ENCODE measurements around the gene SKA3.
A peak's percentile ranks its signal among the peaks of the same experiment; 100 is the strongest.
"Not testable (repeated sequence)": the region's sequence is repeated elsewhere in the genome, so short reads cannot be mapped to it uniquely, and the experiment has no call there.

Gene SKA3

DNA sequence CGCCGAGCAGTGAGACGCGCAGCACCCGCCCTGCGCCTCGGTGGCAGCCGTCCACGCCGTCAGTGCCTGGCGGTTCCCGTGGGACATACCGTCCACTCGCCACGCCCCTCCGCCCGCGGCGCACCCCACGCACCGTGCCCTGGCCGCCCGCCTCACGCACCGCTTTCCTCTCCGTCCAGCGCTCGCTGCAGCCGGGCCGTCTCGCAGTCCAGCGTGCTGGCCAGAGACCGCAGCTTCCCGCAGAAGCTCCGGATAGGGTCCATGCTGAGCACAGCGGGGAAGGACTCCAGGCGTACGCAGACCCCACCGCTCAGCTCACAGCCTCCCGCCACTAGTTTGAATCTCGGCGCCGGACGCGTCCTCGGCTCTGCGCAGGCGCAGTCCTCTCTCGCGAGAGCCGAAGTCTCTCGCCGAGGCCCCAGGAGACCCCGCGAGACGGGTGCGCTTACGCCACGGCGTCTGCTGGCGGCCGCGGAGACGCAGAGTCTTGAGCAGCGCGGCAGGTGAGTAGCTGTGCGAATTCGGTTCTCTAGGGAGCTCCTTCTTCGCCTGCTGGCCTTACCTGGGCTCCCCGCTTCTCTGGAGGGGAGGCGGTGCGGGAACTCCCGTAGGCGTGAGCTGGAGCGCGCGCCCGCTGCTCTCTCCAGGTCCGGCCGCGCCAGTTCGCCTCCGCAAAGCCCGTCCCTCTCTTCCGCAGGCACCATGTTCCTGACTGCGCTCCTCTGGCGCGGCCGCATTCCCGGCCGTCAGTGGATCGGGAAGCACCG lies at the start of gene SKA3, which contains the start of gene MRPL57:
TSS of gene SKA3 (minus strand) at position 338 of the 767 bp plus-strand sequence. CDS start at position 263, 75 bp downstream.
TSS of gene MRPL57 (plus strand) at position 444 of the 767 bp plus-strand sequence. CDS start at position 703, 259 bp downstream.
- peak; percentile 93 for DNase-seq (ENCODE audit: low read depth)

GRCh38 chr13:21225082-21225481 lies 48.7 kb upstream of the SKA3 start:
- no peak for DNase-seq (ENCODE audit: low read depth)

- no peak for DNase-seq (ENCODE audit: low read depth)
Observed at GRCh38 chr13:21221268-21221667, 44.9 kb upstream of the SKA3 start.

DNA sequence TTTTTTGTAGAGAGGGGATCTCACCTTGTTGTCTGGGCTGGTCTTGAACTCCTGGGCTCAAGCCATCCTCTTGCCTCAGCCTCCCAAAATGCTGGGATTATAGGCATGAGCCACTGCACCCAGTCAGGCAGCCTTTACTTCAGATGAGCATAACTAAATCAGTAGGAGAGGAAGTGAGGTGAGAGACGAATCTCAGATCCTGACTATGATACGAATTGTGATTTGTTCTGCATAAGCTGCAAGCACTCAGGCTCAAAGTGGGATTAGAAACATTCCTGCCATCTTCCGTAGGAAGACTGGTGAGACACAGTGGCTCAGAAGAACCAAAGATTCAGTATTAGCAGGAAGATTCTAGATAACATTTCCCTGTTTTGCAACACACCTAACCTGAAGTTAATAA lies 43.4 kb upstream of the SKA3 start:
- DNase-seq (ENCODE audit: low read depth) = not testable (repeated sequence)

DNA sequence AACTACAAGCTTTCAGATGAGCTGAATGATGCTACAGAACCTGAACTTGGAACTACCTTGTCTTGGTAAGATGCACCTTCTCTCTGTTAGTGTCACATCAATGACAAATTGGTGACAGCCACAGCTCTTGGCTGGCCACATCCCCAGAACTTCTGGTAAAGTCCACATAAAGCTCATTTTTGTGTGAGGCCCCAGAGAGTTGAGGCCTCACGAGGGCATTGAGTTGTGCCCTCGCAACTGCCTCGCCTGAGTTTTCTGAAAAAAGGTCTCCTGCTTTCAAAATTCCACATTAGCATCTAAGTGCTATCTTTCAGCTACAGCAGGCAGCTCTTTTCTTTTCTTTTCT lies 42.7 kb upstream of the SKA3 start:
- DNase-seq (ENCODE audit: low read depth) = no peak

DNA sequence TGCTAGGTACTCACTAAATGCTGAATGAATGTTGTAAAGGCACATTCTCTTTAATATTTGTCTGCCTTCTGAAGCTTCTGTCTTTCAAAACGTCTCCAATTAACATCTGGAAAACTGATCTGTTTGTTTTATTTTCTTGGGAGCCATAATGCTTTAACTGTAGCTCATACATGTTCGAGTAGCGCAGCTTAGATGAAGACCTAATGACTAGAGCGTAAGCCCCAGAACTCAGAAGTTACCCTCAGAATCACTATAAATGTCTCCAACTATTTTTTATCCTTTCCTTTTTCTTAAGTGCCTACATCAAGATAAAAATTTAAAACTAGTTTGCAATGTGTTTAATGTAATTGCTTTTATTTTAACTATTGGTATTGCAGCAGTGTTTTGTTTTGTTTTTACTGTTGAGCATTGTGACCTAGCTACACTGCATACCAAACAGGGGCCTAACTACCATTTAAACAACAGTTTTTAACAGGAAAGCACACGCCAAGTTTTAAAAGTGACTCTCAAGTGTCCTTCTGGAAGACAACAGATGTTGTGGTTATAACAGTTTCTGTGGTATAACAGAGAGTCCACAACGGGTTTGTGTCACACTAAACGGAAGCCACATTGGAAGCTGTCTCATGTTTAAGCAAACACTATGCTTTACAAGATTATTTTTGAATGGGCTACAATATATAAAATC lies 42.1 kb upstream of the SKA3 start:
- no peak for DNase-seq (ENCODE audit: low read depth)

DNA sequence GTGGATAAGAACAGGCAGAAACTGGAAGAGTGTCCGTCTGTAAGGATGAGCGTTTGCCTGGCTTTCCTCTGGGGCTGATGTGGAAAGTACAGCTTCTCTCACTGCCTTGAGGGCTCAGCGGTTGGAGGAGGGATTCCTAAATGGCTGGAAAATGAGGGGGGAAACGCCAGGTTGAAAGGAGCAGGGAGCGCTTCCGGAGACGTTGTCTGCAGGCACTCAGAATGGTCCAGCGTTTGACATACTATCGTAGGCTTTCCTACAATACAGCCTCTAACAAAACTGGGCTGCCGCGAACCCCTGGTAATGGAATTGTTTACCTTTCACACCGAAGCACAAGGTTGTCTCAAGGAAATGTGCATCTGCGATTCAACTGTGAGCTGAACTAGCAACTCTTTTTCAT lies 40.0 kb upstream of the SKA3 start:
- DNase-seq (ENCODE audit: low read depth) = no peak

GRCh38 chr13:21215419-21215818 lies 39.1 kb upstream of the SKA3 start:
- not testable (repeated sequence) for DNase-seq (ENCODE audit: low read depth)

DNA sequence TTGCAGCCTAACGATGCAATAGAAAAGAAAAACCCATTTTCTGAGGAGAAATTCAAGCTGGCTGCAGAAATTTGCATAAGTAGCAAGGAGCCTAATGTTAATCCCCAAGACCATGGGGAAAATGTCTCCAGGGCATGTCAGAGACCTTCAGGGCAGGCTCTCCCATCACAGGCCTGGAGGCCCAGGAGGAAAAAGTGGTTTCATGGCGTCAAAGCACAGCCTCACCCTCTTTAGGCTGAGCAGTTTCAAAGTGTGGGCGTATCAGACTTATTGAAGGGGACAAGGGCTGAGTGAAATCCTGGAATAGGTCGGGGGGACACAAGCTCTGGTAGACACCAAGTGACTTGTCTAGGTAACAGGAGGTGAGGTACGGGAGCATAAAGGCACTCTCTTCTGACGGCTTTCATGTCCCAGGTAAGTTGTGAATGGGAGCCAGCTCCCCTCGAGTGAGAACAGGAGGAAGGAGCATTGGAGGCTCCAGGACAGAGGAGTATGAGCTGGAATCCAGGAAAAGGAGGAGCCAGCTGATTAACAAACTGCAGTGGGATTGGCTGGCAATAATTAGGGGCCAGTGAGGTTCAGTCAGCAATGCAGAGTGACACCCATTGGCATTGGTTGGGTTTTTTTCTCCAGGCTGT lies 35.9 kb upstream of the SKA3 start:
- no peak for DNase-seq (ENCODE audit: low read depth)

DNA sequence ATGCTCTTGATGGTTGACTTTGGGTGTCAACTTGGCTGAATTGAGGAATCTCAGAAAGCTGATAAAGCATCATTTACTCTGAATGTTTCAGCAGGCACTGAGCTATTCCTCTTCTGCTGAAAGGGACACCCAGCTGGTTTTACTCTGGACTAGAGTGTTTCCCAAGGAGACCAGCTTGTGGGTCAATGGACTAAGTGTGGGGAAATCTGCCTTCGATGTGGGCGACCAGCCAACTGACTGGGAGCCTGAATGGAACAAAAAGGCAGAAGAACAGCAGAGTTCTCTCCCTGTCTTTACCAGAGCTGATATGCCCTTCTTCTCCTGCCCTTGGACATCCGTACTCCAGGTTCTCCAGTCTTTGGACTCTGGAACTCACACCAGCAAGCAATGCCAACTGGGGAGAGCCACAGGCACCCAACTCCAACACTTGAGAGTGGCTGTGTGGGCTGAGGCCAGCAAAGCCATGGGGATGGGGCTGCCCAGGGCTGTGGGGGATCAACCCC lies 32.4 kb upstream of the SKA3 start:
- DNase-seq (ENCODE audit: low read depth) = no peak

DNA sequence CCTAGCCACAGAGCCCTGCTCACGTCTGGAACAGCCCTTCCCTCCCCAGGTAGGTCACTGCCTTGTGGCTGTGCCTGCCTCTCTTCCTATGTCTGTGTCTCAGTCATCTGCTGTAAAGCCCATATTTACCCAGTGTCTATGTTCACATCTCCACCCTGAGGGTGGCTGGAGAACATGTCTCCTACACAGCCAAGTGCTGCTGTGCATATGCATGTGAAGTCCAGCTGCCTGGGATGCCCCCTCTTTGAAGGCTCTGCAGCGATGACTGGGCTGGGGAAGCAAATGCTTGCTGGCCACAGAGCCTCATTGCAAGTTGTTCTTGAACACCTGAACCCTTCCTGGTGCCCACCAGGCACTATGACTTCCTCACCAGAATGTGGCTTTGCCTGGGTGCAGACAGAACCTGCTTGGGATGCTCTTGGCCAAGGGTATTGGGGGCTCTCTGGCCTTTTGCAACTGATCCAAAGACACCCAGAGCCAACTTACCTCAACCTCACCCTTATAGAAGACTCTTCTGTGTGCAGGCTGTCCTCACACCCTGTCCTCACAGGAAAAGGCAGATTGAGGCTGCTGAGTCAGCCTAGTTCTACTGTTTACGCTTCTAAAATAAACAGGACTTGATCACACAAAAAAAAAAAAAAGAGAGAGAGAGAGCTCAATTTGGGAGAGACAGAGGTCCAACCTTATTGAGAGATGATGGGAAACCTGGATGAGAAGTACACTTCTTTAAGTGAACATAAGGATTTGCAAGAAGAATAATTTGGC lies 26.6 kb upstream of the SKA3 start:
- no peak for DNase-seq (ENCODE audit: low read depth)

DNA sequence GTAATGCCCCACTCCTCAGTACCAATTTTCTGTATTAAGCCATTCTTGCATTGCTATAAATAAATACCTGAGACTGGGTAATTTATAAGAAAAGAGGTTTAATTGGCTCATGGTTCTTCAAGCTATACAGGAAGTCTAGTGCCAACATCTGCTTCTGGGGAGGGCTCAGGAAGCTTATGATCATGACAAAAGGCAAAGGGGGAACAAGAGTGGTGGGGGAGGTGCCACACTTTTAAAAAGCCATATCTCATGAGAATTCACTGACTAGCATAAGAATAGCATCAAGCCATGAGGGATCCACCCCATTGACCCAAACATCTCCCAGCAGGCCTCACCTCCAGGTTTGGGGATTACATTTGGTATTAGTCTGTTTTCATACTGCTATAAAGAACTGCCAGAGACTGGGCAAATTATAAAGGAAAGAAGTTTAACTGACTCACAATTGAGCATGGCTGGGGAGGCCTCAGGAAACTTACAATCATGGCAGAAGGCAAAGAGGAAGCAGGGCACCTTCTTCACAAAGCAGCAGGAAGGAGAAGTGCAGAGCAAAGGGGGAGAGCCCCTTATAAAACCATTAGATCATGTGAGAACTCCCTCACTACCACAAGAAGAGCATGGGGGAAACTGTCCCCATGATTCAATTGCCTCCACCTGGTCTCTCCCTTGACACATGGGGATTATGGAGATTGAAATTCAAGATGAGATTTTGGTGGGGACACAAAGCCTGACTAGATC lies 25.3 kb upstream of the SKA3 start:
- DNase-seq (ENCODE audit: low read depth) = not testable (repeated sequence)

DNA sequence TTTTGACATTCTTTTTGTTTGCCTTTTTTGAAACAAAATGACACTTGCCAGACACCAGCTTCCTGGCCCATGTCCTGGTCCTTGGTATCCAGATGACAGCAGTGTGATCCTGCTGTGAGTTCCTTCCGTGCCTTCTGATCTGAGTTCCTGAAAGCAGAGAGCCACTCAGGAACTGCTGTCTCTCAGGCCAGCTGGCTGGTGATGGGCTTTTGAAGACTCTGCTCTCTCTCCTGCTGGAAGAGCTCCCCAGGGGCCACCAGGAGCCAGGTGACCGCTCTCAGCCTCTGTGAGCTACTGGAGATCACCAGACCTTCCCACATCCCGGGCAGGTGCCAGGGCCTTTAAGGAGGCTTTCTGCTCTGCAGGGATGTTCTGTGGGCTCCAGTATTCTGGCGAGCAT lies 22.0 kb upstream of the SKA3 start:
- DNase-seq (ENCODE audit: low read depth) = not testable (repeated sequence)

- not testable (repeated sequence) for DNase-seq (ENCODE audit: low read depth)
Observed at GRCh38 chr13:21197606-21198225, 21.4 kb upstream of the SKA3 start.

DNA sequence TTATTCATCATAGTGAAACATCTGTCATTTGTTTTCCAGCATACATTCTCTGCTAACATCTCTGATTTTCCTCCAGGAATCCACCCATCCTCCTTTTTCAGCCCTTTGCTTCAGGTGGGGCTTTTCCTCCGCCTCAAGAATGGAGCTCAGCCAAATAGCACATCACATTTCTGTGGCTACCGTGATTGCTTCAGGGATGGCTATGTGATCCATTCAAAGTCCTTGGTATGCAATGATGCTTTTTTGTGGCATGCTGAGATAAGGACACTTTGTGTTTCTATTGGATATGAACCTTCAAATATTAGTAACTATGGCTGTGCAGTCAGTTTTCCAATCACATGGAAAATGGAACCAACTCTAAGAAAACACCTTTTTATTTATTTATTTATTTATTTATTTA lies 18.4 kb upstream of the SKA3 start:
- peak; percentile 24 for DNase-seq (ENCODE audit: low read depth)

DNA sequence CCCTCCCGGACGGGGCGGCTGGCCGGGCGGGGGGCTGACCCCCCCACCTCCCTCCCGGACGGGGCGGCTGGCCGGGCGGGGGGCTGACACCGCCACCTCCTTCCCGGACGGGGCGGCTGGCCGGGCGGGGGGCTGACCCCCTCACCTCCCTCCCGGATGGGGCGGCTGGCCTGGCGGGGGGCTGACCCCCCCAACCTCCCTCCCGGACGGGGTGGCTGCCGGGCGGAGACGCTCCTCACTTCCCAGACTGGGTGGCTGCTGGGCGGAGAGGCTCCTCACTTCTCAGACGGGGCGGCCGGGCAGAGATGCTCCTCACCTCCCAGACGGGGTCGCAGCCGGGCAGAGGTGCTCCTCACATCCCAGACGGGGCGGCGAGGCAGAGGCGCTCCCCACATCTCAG lies 10.1 kb upstream of the SKA3 start:
- not testable (repeated sequence) for DNase-seq (ENCODE audit: low read depth)

DNA sequence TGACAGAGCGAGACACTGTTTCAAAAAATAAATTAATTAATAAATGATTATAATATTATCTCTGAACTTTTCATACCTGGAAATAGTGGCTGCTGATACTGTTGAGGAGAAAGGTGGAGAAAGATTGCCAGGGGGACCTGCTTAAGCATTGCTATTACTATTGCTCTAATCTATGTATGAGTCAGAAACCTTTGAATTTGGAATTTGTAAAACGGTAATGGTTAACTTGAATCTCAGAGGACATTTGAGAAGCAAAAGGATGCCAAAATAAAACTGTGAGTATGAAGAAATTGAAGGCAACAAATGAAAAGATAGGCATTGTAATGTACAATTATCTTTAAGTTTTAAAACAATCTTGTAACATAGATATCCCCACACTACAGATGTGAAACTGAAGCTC lies 5.3 kb upstream of the SKA3 start:
- no peak for DNase-seq (ENCODE audit: low read depth)

GRCh38 chr13:21176982-21177284 lies 581 bp upstream of the SKA3 start:
- no peak for DNase-seq (ENCODE audit: low read depth)

DNA sequence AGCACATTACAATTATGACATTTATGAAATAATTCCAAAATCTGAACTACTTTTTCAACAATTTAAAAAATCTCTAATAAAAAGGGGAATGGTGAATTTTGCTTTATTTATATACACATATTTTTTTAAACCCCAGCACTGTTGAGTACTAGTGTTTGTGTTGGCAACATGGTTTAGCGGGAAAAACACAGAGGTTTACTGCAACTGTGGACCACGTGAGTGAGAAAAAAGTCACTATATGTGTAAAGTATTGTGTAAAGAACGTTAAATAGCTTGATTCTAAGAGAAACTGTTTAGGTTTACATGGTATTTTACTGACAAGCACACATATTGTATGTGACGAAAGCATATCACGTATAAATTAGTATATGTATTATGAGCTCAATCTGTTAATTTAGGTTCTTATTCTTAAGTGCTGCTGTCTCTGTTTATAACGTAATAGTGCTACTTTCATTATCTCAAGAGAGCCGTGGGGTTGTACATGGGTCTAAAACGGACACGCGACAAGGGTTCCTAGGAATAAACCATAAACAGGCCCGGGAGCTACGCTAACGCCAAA lies 617 bp downstream of the SKA3 start:
- no peak for DNase-seq (ENCODE audit: low read depth)

DNA sequence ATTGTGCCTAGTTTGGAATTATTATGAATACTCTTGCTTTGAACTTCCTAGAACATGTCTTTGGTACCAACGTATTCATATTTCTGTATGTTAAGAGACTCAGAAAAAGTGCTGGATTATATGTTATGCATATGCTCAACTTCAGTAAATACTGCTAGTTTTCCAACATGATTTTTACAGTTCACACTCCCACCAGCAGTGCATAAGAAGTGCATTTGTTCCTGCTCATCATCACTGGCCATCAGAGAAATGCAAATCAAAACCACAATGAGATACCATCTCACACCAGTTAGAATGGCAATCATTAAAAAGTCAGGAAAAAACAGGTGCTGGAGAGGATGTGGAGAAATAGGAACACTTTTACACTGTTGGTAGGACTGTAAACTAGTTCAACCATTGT lies 2.6 kb downstream of the SKA3 start:
- DNase-seq (ENCODE audit: low read depth) = not testable (repeated sequence)

GRCh38 chr13:21171420-21171819 lies 4.9 kb downstream of the SKA3 start:
- DNase-seq (ENCODE audit: low read depth) = no peak

Data from EH (cell line).